H9 (cell line): Measurements from ENCODE around the gene KCTD16. TPM values are rescaled to one million over a fixed set of nuclear protein-coding genes. Genes with fewer than 3 reads are reported as not detected.

ENCODE experiments used
- DNase-seq: peaks from one replicate; pipeline ENCODE4 v3.0.0-alpha.2; 2017
- H2AFZ ChIP-seq: one replicate; pipeline ENCODE4 v1.6.1; 2013; ENCODE audit warnings: mild to moderate bottlenecking, low read length, control low read depth, moderate library complexity
- H2AK5ac ChIP-seq: 2 replicates; pipeline ENCODE4 v1.6.1; 2013; ENCODE audit warnings: low read length, control low read depth, mixed read lengths; ENCODE audit not compliant: insufficient read length
- H2BK120ac ChIP-seq: one replicate; pipeline ENCODE4 v1.6.1; 2013; ENCODE audit warnings: low read depth, mild to moderate bottlenecking, low read length, control low read depth, inconsistent platforms; ENCODE audit not compliant: poor library complexity, severe bottlenecking
- H2BK12ac ChIP-seq: 2 replicates; pipeline ENCODE4 v1.6.1; 2013; ENCODE audit warnings: low read length, control low read depth, mixed read lengths, low read depth; ENCODE audit not compliant: insufficient read length
- H2BK15ac ChIP-seq: 2 replicates; pipeline ENCODE4 v1.6.1; 2013; ENCODE audit warnings: low read depth, low read length, control low read depth
- H2BK20ac ChIP-seq: one replicate; pipeline ENCODE4 v1.6.1; 2013; ENCODE audit warnings: low read depth, mild to moderate bottlenecking, low read length, control low read depth, inconsistent platforms; ENCODE audit not compliant: poor library complexity, severe bottlenecking
- H2BK5ac ChIP-seq: 2 replicates; pipeline ENCODE4 v1.6.1; 2013; ENCODE audit warnings: low read length, control low read depth, mixed read lengths; ENCODE audit not compliant: insufficient read length
- H3K14ac ChIP-seq: 2 replicates; pipeline ENCODE4 v1.6.1; 2013; ENCODE audit warnings: low read length, control low read depth; ENCODE audit not compliant: insufficient read depth
- H3K18ac ChIP-seq: 2 replicates; pipeline ENCODE4 v1.6.1; 2013; ENCODE audit warnings: low read depth, mild to moderate bottlenecking, mixed read lengths, low read length, control low read depth; ENCODE audit not compliant: insufficient read length
- H3K23ac ChIP-seq: 2 replicates; pipeline ENCODE4 v1.6.1; 2013; ENCODE audit warnings: low read length, control low read depth, mixed read lengths, low read depth; ENCODE audit not compliant: insufficient read length
- H3K23me2 ChIP-seq: 2 replicates; pipeline ENCODE4 v1.6.1; 2013; ENCODE audit warnings: low read depth, mild to moderate bottlenecking, mixed read lengths, low read length, control low read depth; ENCODE audit not compliant: insufficient read length, poor library complexity, severe bottlenecking
- H3K27ac ChIP-seq: 2 replicates; pipeline ENCODE4 v1.5.1; 2013; ENCODE audit warnings: low read length, control low read depth, mixed read lengths, low read depth; ENCODE audit not compliant: insufficient read length
- H3K27me3 ChIP-seq: 2 replicates; pipeline ENCODE4 v1.6.1; 2013; ENCODE audit warnings: low read length, control low read depth, inconsistent platforms; ENCODE audit not compliant: insufficient read depth
- H3K4ac ChIP-seq: 2 replicates; pipeline ENCODE4 v1.6.1; 2013; ENCODE audit warnings: low read depth, mild to moderate bottlenecking, control low read depth, inconsistent platforms, low read length, moderate library complexity
- H3K4me1 ChIP-seq: 2 replicates; pipeline ENCODE4 v1.6.1; 2013; ENCODE audit warnings: low read length, control low read depth, inconsistent platforms; ENCODE audit not compliant: insufficient read depth
- H3K4me2 ChIP-seq: 2 replicates; pipeline ENCODE4 v1.6.1; 2013; ENCODE audit warnings: low read length, control low read depth, mixed read lengths; ENCODE audit not compliant: insufficient read length, insufficient read depth
- H3K56ac ChIP-seq: 2 replicates; pipeline ENCODE4 v1.6.1; 2013; ENCODE audit warnings: low read depth, mild to moderate bottlenecking, mixed read lengths, low read length, control low read depth; ENCODE audit not compliant: insufficient read length
- H3K79me1 ChIP-seq: 2 replicates; pipeline ENCODE4 v1.6.1; 2013; ENCODE audit warnings: low read depth, mild to moderate bottlenecking, moderate library complexity, low read length, control low read depth, inconsistent platforms; ENCODE audit not compliant: insufficient read depth, poor library complexity, severe bottlenecking
- H3K79me2 ChIP-seq: 2 replicates; pipeline ENCODE4 v1.6.1; 2013; ENCODE audit warnings: low read length, control low read depth, inconsistent platforms; ENCODE audit not compliant: insufficient read depth
- H3K9ac ChIP-seq: 2 replicates; pipeline ENCODE4 v1.6.1; 2013; ENCODE audit warnings: low read length, control low read depth, mixed read lengths; ENCODE audit not compliant: insufficient read length; ENCODE audit errors: extremely low read depth
- H3K9me3 ChIP-seq: one replicate; pipeline ENCODE4 v1.6.1; 2013; ENCODE audit warnings: low read depth, low read length, inconsistent platforms; ENCODE audit not compliant: control insufficient read depth
- H3T11ph ChIP-seq: one replicate; pipeline ENCODE4 v1.6.1; 2013; ENCODE audit warnings: mild to moderate bottlenecking, low read length, control low read depth, inconsistent platforms
- H4K20me1 ChIP-seq: one replicate; pipeline ENCODE4 v1.6.1; 2013; ENCODE audit not compliant: control insufficient read depth, insufficient read length, insufficient read depth
- H4K5ac ChIP-seq: 2 replicates; pipeline ENCODE4 v1.6.1; 2013; ENCODE audit warnings: low read depth, mild to moderate bottlenecking, mixed read lengths, low read length, control low read depth; ENCODE audit not compliant: insufficient read length
- H4K8ac ChIP-seq: replicated peaks from 2 replicates; pipeline ENCODE4 v1.6.1; 2013; ENCODE audit warnings: low read length, control low read depth, mixed read lengths, low read depth; ENCODE audit not compliant: insufficient read length
- H4K91ac ChIP-seq: 2 replicates; pipeline ENCODE4 v1.6.1; 2013; ENCODE audit warnings: low read depth, mild to moderate bottlenecking, moderate library complexity, mixed read lengths, low read length, control low read depth; ENCODE audit not compliant: insufficient read length
- H3K27ac Mint-ChIP-seq, 3 experiments: 2 replicates in 2 of 3; 3 replicates in 1 of 3; pipeline ENCODE4 v1.8.0; 2020 to 2021; ENCODE audit warnings: mixed read lengths in 3 of 3, mild to moderate bottlenecking in 1 of 3, moderate library complexity in 1 of 3
- H3K27me3 Mint-ChIP-seq: 2 replicates; pipeline ENCODE4 v1.8.0; 2021; ENCODE audit warnings: low read depth, mild to moderate bottlenecking, moderate library complexity, mixed read lengths
- H3K36me3 Mint-ChIP-seq, 3 experiments: 2 replicates in 2 of 3; 3 replicates in 1 of 3; pipeline ENCODE4 v1.8.0; 2020 to 2021; ENCODE audit warnings: low read depth in 3 of 3, mixed read lengths in 3 of 3; ENCODE audit not compliant: insufficient read depth in 1 of 3
- H3K4me1 Mint-ChIP-seq, 2 experiments: 2 replicates each; pipeline ENCODE4 v1.8.0; 2020; ENCODE audit warnings: mixed read lengths in 2 of 2
- H3K4me3 Mint-ChIP-seq, 2 experiments: 2 replicates in 1 of 2; 3 replicates in 1 of 2; pipeline ENCODE4 v1.8.0; 2020 to 2021; ENCODE audit warnings: mild to moderate bottlenecking in 2 of 2, mixed read lengths in 2 of 2, moderate library complexity in 1 of 2
- H3K9me3 Mint-ChIP-seq, 2 experiments: 2 replicates in 1 of 2; 3 replicates in 1 of 2; pipeline ENCODE4 v1.8.0; 2020; ENCODE audit warnings: mild to moderate bottlenecking in 2 of 2, mixed read lengths in 2 of 2, moderate library complexity in 1 of 2
- CTCF ChIP-seq: fragments of 200-600 bp; sonication (generic); conservative IDR thresholded peaks from 3 replicates; pipeline ENCODE4 v1.8.0; 2021; ENCODE audit warnings: antibody characterized with exemption, mild to moderate bottlenecking
- WGBS: extraction: QIAGEN DNeasy Blood & Tissue Kit; methylation state at CpG from one replicate; pipeline ENCODE4 v1.1.7; 2013; ENCODE audit warnings: missing lambda C conversion rate, low lambda C conversion rate, mixed read lengths; ENCODE audit not compliant: insufficient read length; ENCODE audit errors: extremely low coverage; 5-methylcytosine and 5-hydroxymethylcytosine counted together
- total RNA-seq: library from RNA; stranded (reverse); gene quantifications from 2 replicates; pipeline ENCODE4 v1.2.1, GENCODE V29; 2021

Gene KCTD16
- total RNA-seq, 1 experiment from 2014 or later: 0.09 TPM

- Histone ChIP-seq H3K79me1 (no peaks in the 10 kb centered on the region), H3K79me2 (no peaks in the 10 kb centered on the region), H3T11ph (no peak overlapping the region), H3K4me2 (no peak overlapping the region), H3K9ac (no peak overlapping the region), H2BK5ac (no peak overlapping the region), H3K18ac (no peak overlapping the region), H2AFZ (no peak overlapping the region), H4K20me1 (no peaks in the 10 kb centered on the region), H3K9me3 (no peaks in the 10 kb centered on the region), H2BK120ac (no peak overlapping the region), H3K14ac (no peak overlapping the region), H2BK12ac (no peak overlapping the region), H2BK15ac (no peak overlapping the region), H3K23ac (no peak overlapping the region), H2AK5ac (no peak overlapping the region), H3K56ac (no peak overlapping the region), H3K4ac (no peak overlapping the region), H4K5ac (no peak overlapping the region), H3K27ac (no peak overlapping the region), H4K91ac (no peak overlapping the region), H3K23me2 (no peaks in the 10 kb centered on the region), H3K27me3 (no peaks in the 10 kb centered on the region), H4K8ac (no peak overlapping the region), H2BK20ac (no peak overlapping the region), H3K4me1 (no peaks in the 10 kb centered on the region; the same call in 1 of the 2 replicates)
- WGBS: no CpG with 5 or more reads among the region's 2 CpGs
- TF ChIP-seq CTCF: no peak
- Mint-ChIP-seq H3K27ac (no peak overlapping the region), H3K36me3 (peaks cover 0 to 10% (median 0%) of the 10 kb centered on the region in 3 experiments; a peak in 2 of 7 replicates), H3K4me1 (peaks cover 37 to 43% of the 10 kb centered on the region in 2 experiments), H3K4me3 (no peak overlapping the region), H3K27me3 (peaks cover 3% of the 10 kb centered on the region; the same call in 1 of the 2 replicates), H3K9me3 (peaks cover 4 to 5% of the 10 kb centered on the region in 2 experiments; a peak in 3 of 5 replicates)
- DNase-seq: no peak
Observed at GRCh38 chr5:144485540-144485939, 314.9 kb downstream of the KCTD16 start.
